ENCODE measurements around the gene HENMT1.
"Not testable (repeated sequence)": the region's sequence is repeated elsewhere in the genome, so short reads cannot be mapped to it uniquely, and the experiment has no call there.

Gene HENMT1

GRCh38 chr1:108703939-108704338 is 43.0 kb upstream of the HENMT1 start:
- TF ChIP-seq CTCF (IDR thresholded peaks at IDR 0.05; ENCODE audit: insufficient read depth, low read length) (no peak), REST (IDR thresholded peaks at IDR 0.05; ENCODE audit: insufficient replicate concordance, low read depth) (no peak), SPI1 (IDR thresholded peaks at IDR 0.05; ENCODE audit: borderline replicate concordance, low read depth) (no peak), GABPA (IDR thresholded peaks at IDR 0.05; ENCODE audit: low read depth) (no peak), POLR2AphosphoS5 (IDR thresholded peaks at IDR 0.05; ENCODE audit: low read depth) (no peak)
- DNase-seq (ENCODE audit: low read depth in 1 of 2, low spot score in 1 of 2) = no peak
- H3K27me3 ChIP-seq (ENCODE audit: insufficient read depth, poor library complexity, severe bottlenecking) = no peaks in the 10 kb centered on the region
- H3K4me3 ChIP-seq (replicated peaks; ENCODE audit: insufficient read depth, low read length) = no peak overlapping the region
- no peak overlapping the region for H3K27ac ChIP-seq (replicated peaks)

GRCh38 chr1:108702109-108702508 is 41.2 kb upstream of the HENMT1 start:
- not testable (repeated sequence) for DNase-seq (ENCODE audit: low read depth in 1 of 2, low spot score in 1 of 2); H3K4me3 ChIP-seq (replicated peaks; ENCODE audit: insufficient read depth, low read length); H3K27ac ChIP-seq (replicated peaks)

GRCh38 chr1:108701176-108701849 is 40.4 kb upstream of the HENMT1 start:
- no peak for DNase-seq (ENCODE audit: low read depth in 1 of 2, low spot score in 1 of 2)
- no peak overlapping the region for H3K4me3 ChIP-seq (replicated peaks; ENCODE audit: insufficient read depth, low read length)
- no peak for TF ChIP-seq REST (IDR thresholded peaks at IDR 0.05; ENCODE audit: insufficient replicate concordance, low read depth)
- no peak for TF ChIP-seq CTCF (IDR thresholded peaks at IDR 0.05; ENCODE audit: insufficient read depth, low read length)
- TF ChIP-seq GABPA (IDR thresholded peaks at IDR 0.05; ENCODE audit: low read depth) = no peak
- no peak for TF ChIP-seq POLR2AphosphoS5 (IDR thresholded peaks at IDR 0.05; ENCODE audit: low read depth)
- no peak for TF ChIP-seq SPI1 (IDR thresholded peaks at IDR 0.05; ENCODE audit: borderline replicate concordance, low read depth)
- no peak overlapping the region for H3K27ac ChIP-seq (replicated peaks)
- no peaks in the 10 kb centered on the region for H3K27me3 ChIP-seq (ENCODE audit: insufficient read depth, poor library complexity, severe bottlenecking)

More at GRCh38 chr1:108702109-108702508, 41.2 kb upstream of the HENMT1 start:
- H3K27me3 ChIP-seq (ENCODE audit: insufficient read depth, poor library complexity, severe bottlenecking) = not testable (repeated sequence)

GRCh38 chr1:108699375-108700332 is 38.8 kb upstream of the HENMT1 start:
- no peak overlapping the region for H3K4me3 ChIP-seq (replicated peaks; ENCODE audit: insufficient read depth, low read length)
- DNase-seq (ENCODE audit: low read depth in 1 of 2, low spot score in 1 of 2) = no peak
- H3K27ac ChIP-seq (replicated peaks) = no peak overlapping the region
- H3K27me3 ChIP-seq (ENCODE audit: insufficient read depth, poor library complexity, severe bottlenecking) = no peaks in the 10 kb centered on the region
- TF ChIP-seq SPI1 (IDR thresholded peaks at IDR 0.05; ENCODE audit: borderline replicate concordance, low read depth) = peak; percentile 88
- TF ChIP-seq REST (IDR thresholded peaks at IDR 0.05; ENCODE audit: insufficient replicate concordance, low read depth) = no peak
- TF ChIP-seq CTCF (IDR thresholded peaks at IDR 0.05; ENCODE audit: insufficient read depth, low read length) = no peak
- TF ChIP-seq GABPA (IDR thresholded peaks at IDR 0.05; ENCODE audit: low read depth) = no peak
- TF ChIP-seq POLR2AphosphoS5 (IDR thresholded peaks at IDR 0.05; ENCODE audit: low read depth) = no peak
